Mononuclear cell (primary cell): ENCODE data around the gene POGLUT2. TPM values are rescaled to one million over a fixed set of nuclear protein-coding genes. Genes with fewer than 3 reads are reported as not detected.
"Not testable (repeated sequence)": the region's sequence is repeated elsewhere in the genome, so short reads cannot be mapped to it uniquely, and the experiment has no call there.

Experiments
- H3K27me3 ChIP-seq: 2 replicates; pipeline ENCODE4 v1.6.0; 2011; ENCODE audit warnings: low read length, control low read depth; ENCODE audit not compliant: insufficient read depth
- H3K4me1 ChIP-seq: 2 replicates; pipeline ENCODE4 v1.5.1; 2011; ENCODE audit warnings: mild to moderate bottlenecking, low read length, control low read depth; ENCODE audit not compliant: insufficient read depth
- H3K4me3 ChIP-seq: 2 replicates; pipeline ENCODE4 v1.5.1; 2011; ENCODE audit warnings: mild to moderate bottlenecking, low read length, moderate library complexity
- H3K9me3 ChIP-seq: 2 replicates; pipeline ENCODE4 v1.5.1; 2011; ENCODE audit warnings: low read depth, mild to moderate bottlenecking, control low read depth, low read length
- total RNA-seq: library from RNA; depleted of rRNA; stranded (reverse); fragments of >200 nt; gene quantifications from one replicate; pipeline ENCODE4 v1.2.3, GENCODE V29; 2012

The POGLUT2 gene
- total RNA-seq, 1 donor: not detected

DNA sequence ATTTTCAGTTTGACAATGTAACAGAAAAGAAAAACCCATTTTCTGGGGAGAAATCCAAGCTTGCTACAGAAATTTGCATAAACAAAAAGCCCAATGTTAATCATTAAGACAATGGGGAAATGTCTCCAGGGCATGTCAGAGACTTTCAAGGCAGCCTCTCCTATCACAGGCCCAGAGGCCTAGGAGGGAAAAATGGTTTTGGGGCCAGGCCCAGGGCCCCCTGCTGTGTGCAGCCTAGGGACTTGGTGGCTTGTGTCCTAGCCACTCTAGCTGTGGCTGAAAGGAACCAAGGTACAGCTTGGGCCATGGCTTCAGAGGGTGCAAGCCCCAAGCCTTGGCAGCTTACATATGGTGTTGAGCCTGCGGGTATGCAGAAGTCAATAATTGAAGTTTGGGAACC, 17.2 kb downstream of the POGLUT2 start:
- H3K9me3 ChIP-seq: no peaks in the 10 kb centered on the region
- H3K4me1 ChIP-seq: peaks cover 17% of the 10 kb centered on the region
- H3K4me3 ChIP-seq: no peak overlapping the region
- H3K27me3 ChIP-seq: no peaks in the 10 kb centered on the region

DNA sequence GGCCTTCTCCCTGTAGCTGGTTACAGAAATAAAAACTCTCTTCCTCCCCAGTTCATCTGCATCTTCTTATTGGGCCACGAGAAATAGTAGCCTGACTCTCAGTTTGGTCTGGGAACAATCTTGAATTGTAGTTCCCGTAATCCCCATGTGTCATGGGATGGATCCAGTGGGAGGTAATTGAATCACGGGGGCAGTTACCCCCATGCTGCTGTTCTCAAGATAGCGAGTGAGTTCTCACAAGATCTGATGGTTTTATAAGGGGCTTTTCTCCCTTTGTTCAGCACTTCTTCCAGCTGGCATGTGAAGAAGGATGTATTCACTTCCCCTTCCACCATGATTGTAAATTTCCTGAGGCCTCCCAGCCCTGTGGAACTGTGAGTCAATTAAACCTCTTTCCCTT, 18.1 kb downstream of the POGLUT2 start:
- H3K27me3 ChIP-seq, H3K4me3 ChIP-seq, H3K9me3 ChIP-seq: not testable (repeated sequence)
- peaks cover 17% of the 10 kb centered on the region for H3K4me1 ChIP-seq

- H3K27me3 ChIP-seq: no peaks in the 10 kb centered on the region
- H3K4me1 ChIP-seq: peaks cover 17% of the 10 kb centered on the region
- H3K9me3 ChIP-seq: no peaks in the 10 kb centered on the region
- H3K4me3 ChIP-seq: no peak overlapping the region
Observed at GRCh38 chr13:102779436-102780159, 19.2 kb downstream of the POGLUT2 start.

GRCh38 chr13:102777736-102778135, 21.0 kb downstream of the POGLUT2 start:
- no peak overlapping the region for H3K4me3 ChIP-seq
- H3K27me3 ChIP-seq: no peaks in the 10 kb centered on the region
- H3K4me1 ChIP-seq: peaks cover 27% of the 10 kb centered on the region
- H3K9me3 ChIP-seq: no peaks in the 10 kb centered on the region

- Histone ChIP-seq H3K4me1 (peaks cover 41% of the 10 kb centered on the region), H3K9me3 (no peaks in the 10 kb centered on the region), H3K4me3 (no peak overlapping the region), H3K27me3 (no peaks in the 10 kb centered on the region)
Observed at GRCh38 chr13:102776271-102776670, 22.5 kb downstream of the POGLUT2 start.

DNA sequence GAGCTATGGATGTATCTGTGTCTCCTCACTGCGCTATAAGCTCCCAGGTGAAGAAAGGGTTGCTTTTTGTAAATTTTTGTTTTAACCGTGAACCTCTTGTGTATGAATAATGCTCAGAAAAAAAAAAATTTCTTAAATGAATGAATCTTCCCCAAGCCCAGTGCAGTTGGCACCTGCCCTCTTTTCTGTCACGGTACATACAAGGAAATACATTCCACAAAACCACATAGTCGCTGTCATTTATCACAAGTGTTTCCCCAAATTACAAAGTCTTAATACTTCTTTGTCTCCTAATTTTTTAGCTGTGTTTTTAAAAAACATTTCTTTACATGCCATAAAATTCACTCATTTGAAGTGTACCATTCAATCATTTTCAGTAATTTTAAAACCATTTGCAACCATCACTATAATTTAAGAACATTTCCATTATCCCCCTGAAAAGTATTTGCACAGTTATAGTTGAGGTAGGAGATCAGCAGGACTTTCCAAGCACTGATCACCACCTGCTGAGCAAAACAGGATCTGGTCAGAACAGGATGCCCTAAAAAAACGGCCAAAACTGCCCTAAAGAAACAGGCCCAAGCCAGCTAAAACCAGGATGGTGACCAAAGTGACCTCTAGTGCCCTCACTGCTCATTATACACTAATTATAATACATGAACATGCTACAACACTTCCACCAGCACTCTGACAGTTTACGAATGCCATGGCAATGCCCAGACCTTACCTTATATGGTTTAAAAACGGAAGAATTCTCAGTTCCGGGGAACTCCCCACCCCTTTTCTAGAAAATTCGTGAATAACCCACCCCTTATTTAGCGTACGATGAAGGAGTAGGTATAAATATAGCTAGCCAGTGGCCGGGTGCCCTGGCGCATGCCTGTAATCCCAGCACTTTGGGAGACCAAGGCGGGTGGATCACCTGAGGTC, 23.9 kb downstream of the POGLUT2 start:
- Histone ChIP-seq H3K4me3 (no peak overlapping the region), H3K4me1 (peaks cover 35% of the 10 kb centered on the region), H3K27me3 (no peaks in the 10 kb centered on the region), H3K9me3 (no peaks in the 10 kb centered on the region)

GRCh38 chr13:102774214-102774568, 24.6 kb downstream of the POGLUT2 start:
- H3K4me1 ChIP-seq: peaks cover 29% of the 10 kb centered on the region
- H3K4me3 ChIP-seq: peak overlapping the region; percentile 70
- no peaks in the 10 kb centered on the region for H3K9me3 ChIP-seq
- no peaks in the 10 kb centered on the region for H3K27me3 ChIP-seq

GRCh38 chr13:102773441-102774213, 25.1 kb downstream of the POGLUT2 start, which contains the start of gene TEX30:
Gene TEX30, minus strand, starts transcription at chr13:102773786. Its CDS starts 3,760 bp downstream, at chr13:102770026.
- Histone ChIP-seq H3K4me1 (peaks cover 24% of the 10 kb centered on the region), H3K9me3 (no peaks in the 10 kb centered on the region), H3K4me3 (peak within 1 kb of the TSS; percentile 70), H3K27me3 (no peaks in the 10 kb centered on the region)

GRCh38 chr13:102772042-102772425, 26.7 kb downstream of the POGLUT2 start:
- H3K27me3 ChIP-seq: no peaks in the 10 kb centered on the region
- no peaks in the 10 kb centered on the region for H3K9me3 ChIP-seq
- H3K4me1 ChIP-seq: peaks cover 24% of the 10 kb centered on the region
- no peak overlapping the region for H3K4me3 ChIP-seq

- peaks cover 24% of the 10 kb centered on the region for H3K4me1 ChIP-seq
- H3K4me3 ChIP-seq: no peak overlapping the region
- no peaks in the 10 kb centered on the region for H3K27me3 ChIP-seq
- H3K9me3 ChIP-seq: no peaks in the 10 kb centered on the region
Observed at GRCh38 chr13:102771298-102772041, 27.3 kb downstream of the POGLUT2 start.

- Histone ChIP-seq H3K4me3 (no peak overlapping the region), H3K9me3 (no peaks in the 10 kb centered on the region), H3K4me1 (peaks cover 24% of the 10 kb centered on the region), H3K27me3 (no peaks in the 10 kb centered on the region)
Observed at GRCh38 chr13:102770435-102770834, 28.3 kb downstream of the POGLUT2 start.

DNA sequence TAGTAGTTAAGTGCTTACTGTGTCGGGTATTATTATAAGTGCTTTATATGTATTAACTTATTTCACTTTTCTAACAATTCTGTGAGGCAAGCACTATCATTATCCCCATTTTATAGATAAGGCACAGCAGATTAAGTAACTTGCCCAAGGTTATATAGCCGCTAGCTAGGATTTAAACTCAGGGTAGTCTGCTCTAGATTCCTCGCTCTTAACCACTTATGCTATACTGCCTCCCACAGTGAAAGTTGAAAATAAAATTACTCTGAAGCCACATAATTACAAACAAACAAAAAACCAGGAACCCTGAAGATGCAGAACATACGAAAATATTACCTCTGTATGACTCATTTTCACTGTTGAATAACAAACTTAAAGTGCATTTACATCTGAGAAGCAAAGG, 29.1 kb downstream of the POGLUT2 start:
- H3K27me3 ChIP-seq: no peaks in the 10 kb centered on the region
- H3K4me1 ChIP-seq: peaks cover 24% of the 10 kb centered on the region
- no peak overlapping the region for H3K4me3 ChIP-seq
- H3K9me3 ChIP-seq: no peaks in the 10 kb centered on the region

GRCh38 chr13:102768909-102769308, 29.9 kb downstream of the POGLUT2 start:
- Histone ChIP-seq H3K27me3 (no peaks in the 10 kb centered on the region), H3K9me3 (no peaks in the 10 kb centered on the region), H3K4me1 (peaks cover 17% of the 10 kb centered on the region), H3K4me3 (no peak overlapping the region)

DNA sequence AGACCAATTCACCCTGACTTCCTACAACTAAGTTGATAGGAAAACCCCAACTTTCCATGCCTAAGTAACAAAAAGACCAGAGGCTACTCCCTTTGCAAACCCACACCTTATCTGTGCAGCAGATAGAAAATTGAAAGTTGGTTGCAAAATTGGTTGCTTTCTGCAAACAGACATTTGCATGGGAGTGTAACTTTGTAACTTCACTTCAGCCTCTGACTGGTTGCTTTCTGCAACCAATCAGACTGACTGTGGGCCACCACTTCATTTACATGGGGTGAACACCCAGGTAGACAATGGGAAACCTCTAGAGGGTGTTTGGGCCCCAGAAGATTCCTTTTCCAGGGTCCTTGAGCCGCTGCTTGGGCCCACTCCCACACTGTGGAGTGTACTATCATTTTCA, 35.0 kb downstream of the POGLUT2 start:
- H3K27me3 ChIP-seq: no peaks in the 10 kb centered on the region
- H3K9me3 ChIP-seq: no peaks in the 10 kb centered on the region
- H3K4me1 ChIP-seq: no peaks in the 10 kb centered on the region
- no peak overlapping the region for H3K4me3 ChIP-seq
